AG08396 (cell line): ENCODE data around the gene ETFDH.
"Not testable (repeated sequence)": the region's sequence is repeated elsewhere in the genome, so short reads cannot be mapped to it uniquely, and the experiment has no call there.

Source experiments
- DNase-seq: peaks from one replicate; pipeline ENCODE4 v3.0.0; 2012; ENCODE audit warnings: low spot score, mixed read lengths

The ETFDH gene

DNA sequence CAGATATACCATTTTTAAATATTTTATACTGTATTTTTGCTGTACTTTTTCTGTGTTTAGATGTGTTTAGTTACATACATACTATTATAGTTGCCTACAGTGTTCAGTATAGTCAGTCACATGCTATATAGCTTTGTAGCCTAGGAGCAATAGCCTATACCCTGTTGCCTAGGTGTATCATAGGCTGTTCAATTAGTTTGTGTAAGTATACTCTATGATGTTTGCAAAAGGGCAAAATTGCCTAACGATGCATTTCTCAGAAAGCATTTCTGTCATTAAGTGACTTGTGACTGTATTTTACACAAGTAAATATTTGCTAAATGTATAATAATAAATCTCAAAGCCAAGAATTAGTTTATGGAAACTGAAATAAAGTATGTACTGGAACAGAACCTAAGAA lies 9.5 kb downstream of the ETFDH start:
- no peak for DNase-seq

DNA sequence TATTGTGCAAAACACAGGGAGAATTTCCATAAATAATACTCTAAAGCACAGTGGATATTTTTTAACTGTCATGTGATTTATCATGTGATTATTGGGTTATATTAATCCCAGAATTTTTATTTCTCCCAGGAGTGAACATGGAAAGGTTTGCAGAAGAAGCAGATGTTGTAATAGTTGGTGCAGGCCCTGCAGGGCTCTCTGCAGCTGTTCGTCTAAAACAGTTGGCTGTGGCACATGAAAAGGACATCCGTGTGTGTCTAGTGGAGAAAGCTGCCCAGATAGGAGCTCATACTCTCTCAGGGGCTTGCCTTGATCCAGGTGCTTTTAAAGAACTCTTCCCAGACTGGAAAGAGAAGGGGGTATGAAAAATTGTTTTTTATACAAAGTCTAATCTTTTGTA lies 10.0 kb downstream of the ETFDH start:
- no peak for DNase-seq

DNA sequence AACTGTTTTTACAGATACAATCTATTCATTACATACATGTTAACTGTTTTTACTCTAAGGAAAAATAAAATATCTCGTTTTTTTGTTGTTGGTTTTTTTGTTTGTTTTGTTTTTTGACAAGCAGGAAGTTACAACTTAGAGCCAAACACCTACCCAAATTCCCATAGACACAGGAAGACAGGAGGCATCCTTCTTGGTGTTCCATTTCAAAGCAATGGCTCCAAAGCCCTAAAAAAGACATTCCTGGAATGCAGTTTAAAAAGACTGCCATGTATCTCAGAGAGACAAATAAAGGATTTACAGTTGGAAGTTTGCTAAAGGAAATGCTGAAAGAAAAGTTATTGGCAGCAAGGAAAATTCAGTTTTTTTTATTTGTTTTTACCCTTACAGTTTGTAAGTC lies 16.7 kb downstream of the ETFDH start:
- DNase-seq = no peak

DNA sequence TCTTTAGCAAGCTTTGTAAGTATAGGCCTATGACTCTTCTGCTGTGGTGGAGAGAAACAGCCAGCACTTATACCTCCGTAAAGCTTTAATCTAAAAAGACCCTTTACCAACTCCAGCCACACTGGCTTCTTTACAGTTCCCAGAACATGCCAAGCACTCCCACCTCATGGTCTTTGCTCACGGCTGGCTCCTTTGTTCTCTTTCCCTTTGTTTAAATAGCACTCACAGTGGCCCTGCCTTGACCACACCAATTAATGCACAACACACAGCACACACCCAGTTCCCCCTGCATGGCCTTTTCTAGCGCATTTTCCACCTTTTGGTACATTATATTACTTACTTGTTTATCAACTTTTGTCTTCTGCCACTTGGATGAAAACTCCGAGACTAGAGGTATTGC lies 32.2 kb downstream of the ETFDH start:
- DNase-seq = no peak

DNA sequence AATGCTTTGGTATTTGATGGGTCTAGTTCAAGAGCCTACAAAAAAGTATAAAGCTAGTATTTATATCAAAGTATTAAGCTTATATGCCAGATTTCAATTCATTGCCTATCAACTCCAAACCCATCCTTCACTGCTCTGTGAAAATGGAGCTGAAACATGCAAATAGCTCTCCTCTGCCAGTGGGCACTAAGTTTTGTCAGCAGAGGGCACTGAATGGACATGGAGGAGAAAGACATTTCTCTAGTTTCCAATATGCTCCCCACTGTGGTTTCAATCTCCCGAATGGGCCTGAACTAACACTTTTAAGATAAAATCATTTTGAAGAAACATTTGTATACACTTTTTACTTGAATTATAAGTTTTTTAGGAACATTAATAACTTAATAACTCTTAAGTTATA lies 38.7 kb downstream of the ETFDH start:
- DNase-seq = no peak

DNA sequence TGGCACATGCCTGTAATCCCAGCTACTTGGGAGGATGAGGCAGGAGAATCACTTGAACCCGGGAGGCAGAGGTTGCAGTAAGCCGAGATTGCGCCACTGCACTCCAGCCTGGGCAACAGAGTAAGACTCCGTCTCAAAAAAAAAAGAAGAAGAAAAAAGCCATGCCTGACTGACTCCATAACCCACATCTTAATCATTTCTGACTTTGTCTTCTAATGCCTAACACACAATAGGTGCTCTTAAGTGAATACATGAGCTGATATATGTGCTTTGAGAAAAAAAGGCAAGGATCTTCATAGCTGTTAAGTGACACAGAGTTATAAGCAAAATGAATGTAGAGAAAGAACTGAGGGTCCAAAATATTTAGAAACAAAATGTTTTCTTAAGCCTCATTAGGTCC lies 40.5 kb downstream of the ETFDH start:
- not testable (repeated sequence) for DNase-seq

DNA sequence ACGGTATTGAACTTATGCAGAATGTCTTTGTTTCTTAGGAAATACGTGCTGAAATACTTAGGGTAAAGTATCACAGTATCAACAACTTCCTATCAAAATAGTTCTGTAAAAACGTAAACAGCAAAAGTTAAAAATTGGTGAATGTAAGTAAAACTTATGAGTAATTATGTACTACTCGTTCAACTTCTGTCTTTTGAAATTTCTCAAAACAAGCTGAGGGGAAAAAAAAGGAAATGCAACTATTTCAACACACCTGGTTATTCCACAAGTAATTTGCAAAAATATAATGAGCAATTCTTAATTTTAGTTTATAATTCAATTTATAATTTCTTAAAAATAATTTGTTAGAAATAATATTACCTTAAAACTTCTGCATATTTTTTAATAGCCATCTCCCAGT lies 42.8 kb downstream of the ETFDH start:
- no peak for DNase-seq

DNA sequence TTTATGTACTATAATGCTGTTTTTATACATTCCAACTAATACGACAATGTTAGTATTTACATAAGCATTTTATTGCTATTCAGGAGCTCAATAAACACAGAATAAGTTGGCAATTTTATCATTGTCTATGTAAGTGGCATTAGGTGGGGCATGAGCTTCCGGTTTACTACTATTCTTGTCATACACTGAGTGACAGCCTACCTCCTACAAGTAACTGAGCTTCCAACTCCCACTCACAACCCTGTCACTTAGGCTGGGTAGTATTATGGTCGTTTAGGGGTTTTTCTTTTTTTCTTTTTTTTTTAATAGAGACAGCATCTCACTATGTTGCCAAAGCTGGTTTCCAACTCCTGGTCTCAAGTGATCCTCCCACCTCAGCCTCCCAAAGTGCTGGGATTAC lies 43.7 kb downstream of the ETFDH start:
- no peak for DNase-seq

DNA sequence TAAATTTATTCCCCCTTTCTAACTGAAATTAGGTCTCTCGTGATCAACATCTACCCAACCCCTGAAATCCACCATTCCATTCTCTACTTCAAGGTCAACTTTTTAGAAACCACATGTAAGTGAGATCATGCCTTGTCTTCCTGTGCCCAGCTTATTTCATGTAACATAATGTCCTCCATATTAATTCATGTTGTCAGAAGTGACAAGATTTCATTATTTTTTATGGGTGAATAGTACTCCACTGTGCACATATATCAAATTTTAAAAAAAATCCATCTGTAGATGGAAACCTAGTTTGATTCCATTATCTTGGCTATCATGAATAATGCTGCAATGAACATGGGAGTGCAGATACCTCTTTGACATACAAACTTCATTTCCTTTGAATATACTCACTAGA lies 49.6 kb downstream of the ETFDH start:
- no peak for DNase-seq

DNA sequence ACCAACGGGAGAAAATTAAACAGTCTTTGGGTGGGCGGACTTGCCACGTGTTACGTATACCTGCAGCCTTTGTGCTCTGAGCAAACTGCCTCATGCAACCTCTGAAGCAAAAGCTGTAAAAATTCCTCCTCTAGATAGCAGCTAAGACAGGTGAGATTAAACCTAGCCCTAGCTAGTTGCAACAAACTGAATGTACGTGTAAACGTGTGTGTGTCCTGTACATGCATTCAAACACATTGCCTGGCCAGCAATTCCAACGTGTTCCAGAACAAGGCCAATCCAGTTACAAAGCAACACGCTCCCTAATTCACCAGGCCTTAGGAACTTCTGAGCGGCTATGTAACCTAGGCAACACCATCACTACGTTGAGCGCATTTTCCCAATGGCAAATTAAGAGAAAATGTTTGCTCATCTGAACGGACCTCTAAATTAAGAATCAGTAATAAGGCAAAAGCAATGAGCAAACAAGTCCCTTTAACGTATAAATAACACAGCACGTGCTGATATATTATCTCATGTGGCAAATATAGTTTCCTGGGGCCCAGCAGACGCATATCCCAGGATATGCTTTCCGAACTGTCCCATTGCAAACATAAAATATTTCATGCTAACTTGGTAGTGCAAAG lies 50.3 kb downstream of the ETFDH start:
- peak; percentile 53 for DNase-seq

DNA sequence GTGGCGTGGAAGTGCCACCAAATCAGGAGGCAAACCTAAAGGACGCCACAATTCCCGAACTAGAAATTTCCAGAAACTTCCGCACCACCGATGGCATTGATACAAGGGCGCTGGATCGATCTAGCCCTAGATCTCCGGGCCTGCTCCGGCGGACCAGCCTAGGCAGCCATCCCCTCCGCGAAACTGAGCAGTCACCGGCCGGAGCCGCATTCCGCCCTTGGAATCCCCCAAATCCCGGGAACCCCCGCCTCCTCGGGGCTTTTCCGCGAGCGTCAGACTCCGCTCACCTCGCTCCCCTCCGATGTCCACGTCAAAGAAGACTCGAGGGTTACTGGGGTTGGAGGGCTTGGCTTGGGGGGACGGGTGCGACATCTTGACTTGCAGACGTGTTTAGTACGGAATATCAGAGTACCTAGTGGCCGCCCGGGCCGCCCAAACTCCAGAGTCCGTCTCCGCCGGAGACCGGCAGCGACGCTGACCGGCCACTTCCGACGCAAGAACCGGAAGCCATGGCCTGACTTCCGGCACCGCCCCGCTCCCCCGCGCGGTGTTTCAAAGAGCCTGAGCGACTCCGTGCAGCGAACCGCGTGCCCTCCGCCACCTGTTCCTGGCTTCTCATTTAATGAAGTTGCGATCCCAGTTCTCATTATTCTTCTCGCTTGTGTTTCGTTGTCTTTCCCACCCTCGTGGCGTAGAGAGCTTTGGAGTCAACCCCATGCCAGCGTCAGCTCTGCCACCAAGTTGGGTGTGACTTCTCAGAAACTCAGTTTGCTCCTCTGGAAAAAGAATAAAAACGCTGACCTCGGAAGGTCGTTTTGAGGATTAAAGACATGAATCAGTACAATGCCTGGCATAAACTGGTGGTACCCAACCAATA lies 51.1 kb downstream of the ETFDH start, which contains the start of gene PPID:
TSS of gene PPID (minus strand) at position 480 of the 877 bp plus-strand sequence. CDS start at position 372, 108 bp downstream.
- DNase-seq = peak; percentile 90

DNA sequence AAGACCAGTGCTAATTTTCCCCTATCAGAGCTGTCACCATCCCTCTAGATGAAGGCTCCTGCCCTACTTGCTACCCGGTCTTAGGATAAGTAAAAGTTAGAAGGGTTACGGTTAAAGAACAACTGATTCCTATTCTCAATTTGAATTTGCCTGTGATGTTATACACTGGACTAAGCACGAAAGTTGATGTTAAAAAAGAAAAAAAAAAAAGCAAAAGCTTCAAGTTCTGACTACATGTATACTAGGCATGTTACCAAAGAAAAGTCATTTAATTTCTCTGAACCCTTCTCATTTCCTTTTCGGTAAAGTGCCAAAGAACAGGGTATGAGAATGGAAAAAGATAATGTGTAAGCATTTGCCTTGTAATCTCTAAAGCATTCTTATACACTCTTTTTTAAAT lies 52.5 kb downstream of the ETFDH start:
- DNase-seq = no peak

DNA sequence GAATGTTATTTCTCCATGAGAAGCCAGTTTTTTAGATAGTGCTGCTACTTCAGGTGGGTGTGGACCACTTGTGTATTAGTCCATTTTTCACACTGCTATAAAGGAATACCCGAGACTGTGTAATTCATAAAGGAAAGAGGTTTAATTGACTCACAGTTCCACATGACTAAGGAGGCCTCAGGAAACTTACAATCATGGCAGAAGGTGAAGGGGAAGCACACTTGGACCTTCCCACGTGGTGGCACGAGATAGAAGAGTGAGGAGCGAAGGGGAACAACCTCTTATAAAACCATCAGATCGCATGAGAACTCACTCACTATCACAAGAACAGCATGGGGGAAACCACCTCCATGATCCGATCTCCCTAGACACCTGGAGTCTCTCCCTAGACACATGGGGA lies 54.5 kb downstream of the ETFDH start:
- no peak for DNase-seq

DNA sequence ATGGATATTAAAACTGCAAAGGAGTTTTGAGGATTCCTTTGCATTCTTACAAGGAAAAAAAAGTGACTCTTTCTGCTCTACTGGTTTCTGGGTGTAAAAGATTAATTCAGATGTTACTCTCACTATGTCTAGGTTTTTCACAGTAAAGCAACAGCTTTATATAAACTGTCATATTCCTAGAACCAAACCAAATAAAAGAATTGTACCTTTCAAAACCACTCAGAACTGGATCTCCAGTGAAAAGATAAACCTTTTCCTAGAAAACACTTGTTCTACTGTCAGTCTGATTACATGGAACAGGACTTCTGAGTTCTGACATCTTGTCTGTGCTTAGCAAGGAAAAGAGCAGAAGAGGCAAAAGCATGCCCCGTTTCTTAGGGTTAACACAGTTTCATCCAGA lies 56.1 kb downstream of the ETFDH start:
- no peak for DNase-seq

DNA sequence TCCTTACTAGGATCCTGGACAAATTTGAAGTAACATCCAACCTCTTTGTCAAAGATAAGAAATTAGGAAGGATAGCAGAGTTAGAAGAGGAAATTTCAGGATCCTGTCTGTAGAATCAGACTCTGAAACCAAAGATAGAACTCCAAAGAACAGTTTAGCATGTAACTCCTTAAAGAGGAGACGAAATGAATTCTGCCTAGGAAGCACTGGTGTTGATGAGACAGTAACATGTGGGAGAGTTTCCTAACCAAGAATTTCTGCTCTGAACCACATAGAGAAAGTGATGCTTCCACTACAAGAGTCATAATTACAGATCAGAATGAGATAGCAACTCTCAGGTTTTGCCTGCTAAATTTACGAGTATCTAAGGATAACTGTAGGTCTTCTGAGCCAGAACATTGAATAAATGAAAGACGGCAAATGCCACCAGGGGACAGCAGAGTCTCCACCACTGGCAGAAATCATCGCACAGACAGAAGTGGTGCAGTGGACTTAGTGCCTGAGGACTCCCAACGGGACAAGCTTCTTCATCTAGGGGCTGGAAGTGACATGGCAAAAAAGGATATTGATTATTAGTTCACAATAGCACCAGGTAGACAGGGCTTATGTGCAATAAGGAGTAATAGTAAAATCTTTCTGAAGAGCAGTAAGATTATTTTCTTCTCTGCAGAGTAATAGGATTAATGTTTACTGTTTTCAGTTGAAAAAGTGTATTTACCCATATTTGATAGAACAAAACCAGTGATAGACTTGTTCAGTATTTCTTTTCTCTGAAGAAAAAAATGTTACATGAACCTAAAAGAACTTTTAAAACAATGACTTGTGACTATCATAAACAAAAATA lies 57.8 kb downstream of the ETFDH start:
- DNase-seq = peak; percentile 81

DNA sequence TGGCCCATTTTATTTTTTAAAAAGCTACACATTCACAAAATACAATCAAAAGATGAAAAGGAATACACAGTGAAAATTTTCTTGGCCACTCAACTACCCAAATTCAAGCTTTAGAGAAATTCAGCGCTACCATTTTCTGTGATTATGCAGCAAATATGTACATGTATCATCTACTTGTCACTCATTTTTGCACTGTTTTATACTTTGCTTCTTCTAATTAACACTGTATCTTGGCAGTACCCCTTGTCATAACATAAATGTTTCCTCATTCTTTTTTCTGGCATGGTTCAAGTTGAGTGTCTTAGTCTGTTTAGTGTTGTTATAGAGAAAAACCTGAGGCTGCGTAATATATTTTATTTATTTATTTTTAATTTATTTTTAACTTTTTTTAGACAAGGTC lies 66.8 kb downstream of the ETFDH start:
- DNase-seq = no peak

DNA sequence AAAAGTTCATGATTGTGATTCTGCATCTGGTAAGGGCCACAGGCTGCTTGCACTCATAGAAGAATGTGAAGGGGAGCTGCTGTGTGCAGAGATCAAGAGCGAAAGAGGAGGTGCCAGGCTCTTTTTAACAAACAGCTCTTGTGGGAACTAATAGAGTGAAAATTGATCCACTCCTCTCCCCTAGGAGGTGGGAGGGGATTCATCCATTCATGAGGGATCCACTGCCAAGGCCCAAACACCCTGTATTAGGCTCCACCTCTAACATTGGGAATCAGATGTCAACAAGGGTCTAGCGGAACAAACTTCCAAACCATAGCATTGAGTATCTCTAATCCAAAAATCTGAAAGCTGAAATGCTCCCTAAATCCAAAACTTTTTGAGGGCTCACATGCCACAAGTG lies 67.5 kb downstream of the ETFDH start:
- no peak for DNase-seq

DNA sequence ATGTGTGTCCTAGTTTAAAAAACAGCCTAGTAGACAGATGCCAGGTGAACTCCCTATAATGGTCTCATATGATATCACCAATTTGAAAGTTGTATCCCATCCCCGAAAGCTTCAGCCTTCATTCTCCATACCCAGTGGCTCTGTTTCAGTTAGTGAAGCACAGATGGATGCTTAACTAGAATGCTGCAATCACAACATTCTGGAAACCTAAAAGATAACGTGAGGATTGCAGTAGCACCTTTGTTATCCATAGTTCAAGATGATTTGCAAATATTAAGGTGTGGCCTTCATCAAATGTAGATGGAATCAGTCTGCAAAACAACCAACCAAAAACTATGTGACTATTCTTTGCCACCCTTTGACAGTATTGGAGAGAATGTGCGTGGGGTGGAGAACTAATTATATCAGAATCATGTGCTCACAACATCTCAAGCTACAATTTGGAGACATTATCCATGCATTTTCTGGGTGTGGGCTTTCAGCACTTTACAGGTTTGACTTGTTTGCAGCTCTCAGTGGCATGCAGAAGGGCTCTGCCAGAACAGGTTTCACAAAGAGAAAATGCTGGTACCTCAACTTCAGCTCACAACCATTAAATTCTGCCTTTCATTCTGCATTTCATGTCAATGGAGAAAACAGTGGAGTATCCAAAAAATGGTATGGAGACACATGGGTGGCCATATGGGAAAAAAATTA lies 69.4 kb downstream of the ETFDH start:
- DNase-seq = no peak

DNA sequence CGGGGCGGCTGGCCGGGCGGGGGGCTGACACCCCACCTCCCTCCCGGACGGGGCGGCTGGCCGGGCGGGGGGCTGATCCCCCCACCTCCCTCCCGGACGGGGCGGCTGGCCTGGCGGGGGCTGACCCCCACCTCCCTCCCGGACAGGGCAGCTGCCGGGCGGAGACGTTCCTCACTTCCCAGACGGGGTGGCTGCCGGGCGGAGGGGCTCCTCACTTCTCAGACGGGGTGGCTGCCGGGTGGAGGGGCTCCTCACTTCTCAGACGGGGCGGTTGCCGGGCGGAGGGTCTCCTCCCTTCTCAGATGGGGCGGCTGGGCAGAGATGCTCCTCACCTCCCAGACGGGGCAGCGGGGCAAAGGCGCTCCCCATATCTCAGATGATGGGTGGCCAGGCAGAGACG lies 74.4 kb downstream of the ETFDH start:
- DNase-seq = not testable (repeated sequence)

DNA sequence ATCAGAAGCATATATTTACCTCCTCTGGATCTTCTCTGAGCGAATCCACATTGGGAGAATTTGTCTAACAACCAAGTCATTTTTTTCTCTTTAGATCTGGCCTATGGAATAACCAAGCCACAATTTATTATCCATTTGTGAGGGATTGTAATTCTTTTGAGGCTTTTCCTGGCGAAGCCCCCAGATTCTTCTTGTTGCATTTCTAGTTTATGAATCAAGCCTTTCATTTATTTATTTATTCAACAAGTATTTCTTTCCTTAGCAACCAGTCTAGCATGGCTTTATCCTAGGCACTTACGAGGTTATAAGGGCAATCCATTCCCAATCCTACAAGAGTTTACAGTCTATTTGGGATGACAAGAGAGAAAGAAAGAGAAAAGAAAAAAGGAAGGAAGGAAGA lies 78.3 kb downstream of the ETFDH start:
- DNase-seq = peak; percentile 86

DNA sequence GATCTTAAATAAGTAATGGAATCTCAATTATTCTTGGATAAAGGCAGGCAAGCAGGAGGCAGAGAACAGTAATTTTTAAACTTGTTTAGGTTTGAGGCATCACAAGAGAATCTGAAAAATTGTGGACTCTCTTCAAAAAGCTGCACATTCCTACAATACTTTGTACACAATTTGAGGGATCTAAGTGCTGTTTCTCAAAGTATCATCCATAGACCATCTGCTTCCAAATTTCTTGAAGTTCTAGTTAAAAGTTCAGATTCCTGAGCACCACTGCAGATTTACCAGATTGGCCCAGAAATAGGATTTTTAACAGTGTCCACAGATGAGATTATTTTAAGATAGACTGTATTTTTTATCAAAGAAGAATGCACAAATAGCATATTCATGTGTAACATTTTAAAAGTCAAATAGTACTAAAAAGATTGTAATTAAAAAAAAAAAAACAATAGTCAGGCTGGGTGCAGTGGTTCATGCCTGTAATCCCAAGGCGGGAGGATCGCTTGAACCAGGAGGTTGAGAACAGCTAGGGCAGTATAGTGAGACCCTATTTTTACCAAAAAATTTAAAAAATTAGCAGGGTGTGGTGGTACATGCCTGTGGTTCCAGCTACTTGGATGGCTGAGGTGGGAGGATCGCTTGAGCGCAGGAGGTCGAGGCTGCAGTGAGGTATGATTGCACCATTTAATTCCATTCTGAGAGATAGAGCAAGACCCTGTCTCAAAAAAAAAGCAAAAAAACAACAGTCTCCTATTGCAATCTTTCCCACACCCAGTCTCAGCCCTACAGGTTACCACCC lies 82.5 kb downstream of the ETFDH start:
- peak; percentile 37 for DNase-seq
